Memory B cell (primary cell): ENCODE measurements around the gene BEX3.

Experiments
- ATAC-seq: fragments of 150-1000 bp; cut with Tn5 transposase; 2 replicates; pipeline ENCODE4 v1.10.0; 2021; ENCODE audit warnings: low read depth, mild to moderate bottlenecking, moderate library complexity
- DNase-seq, 2 donors: peaks; one replicate each; pipeline ENCODE4 v3.0.0; 2022; ENCODE audit warnings: low spot score in 2 of 2
- H3K27ac Mint-ChIP-seq: one replicate; pipeline ENCODE4 v1.8.0; 2022; ENCODE audit warnings: mild to moderate bottlenecking, moderate library complexity, mixed read lengths
- H3K27me3 Mint-ChIP-seq: one replicate; pipeline ENCODE4 v1.8.0; 2022; ENCODE audit warnings: mixed read lengths
- H3K36me3 Mint-ChIP-seq: one replicate; pipeline ENCODE4 v1.8.0; 2022; ENCODE audit warnings: mild to moderate bottlenecking, mixed read lengths
- H3K4me1 Mint-ChIP-seq: one replicate; pipeline ENCODE4 v1.8.0; 2022; ENCODE audit warnings: mixed read lengths
- H3K4me3 Mint-ChIP-seq: one replicate; pipeline ENCODE4 v1.8.0; 2022; ENCODE audit warnings: mild to moderate bottlenecking, moderate library complexity, mixed read lengths
- H3K9me3 Mint-ChIP-seq: one replicate; pipeline ENCODE4 v1.8.0; 2022; ENCODE audit warnings: mixed read lengths

Gene BEX3

DNA sequence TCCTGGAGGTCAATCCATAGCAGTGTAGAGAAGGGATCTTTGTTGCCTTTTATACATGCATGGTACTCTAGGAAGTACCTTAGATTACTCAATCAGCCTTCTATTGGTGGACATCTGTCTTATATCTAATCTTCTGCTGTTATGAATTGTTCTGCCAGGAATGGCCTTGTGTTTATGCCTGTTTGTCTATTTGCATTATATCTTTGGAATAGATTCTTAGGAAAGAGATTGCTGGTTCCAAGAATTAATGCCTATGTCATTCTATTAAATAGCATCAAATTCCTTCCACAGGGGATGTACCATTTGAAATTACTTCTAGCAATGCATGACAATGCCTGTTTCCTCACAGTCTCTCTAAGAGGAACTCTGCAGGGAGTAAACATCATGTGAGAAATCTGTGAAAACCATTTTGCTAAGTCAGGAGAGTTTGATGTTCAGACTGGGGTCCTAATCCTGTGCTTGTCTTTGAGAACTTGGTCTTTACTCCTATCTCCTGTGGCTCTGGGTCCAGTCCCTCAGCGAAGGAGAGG is 42.5 kb downstream of the BEX3 start:
- H3K9me3 Mint-ChIP-seq = no peaks in the 10 kb centered on the region
- no peaks in the 10 kb centered on the region for H3K4me1 Mint-ChIP-seq
- H3K36me3 Mint-ChIP-seq = no peaks in the 10 kb centered on the region
- no peaks in the 10 kb centered on the region for H3K27me3 Mint-ChIP-seq
- DNase-seq = no peak
- H3K27ac Mint-ChIP-seq = no peak overlapping the region
- ATAC-seq = no peak
- no peak overlapping the region for H3K4me3 Mint-ChIP-seq

DNA sequence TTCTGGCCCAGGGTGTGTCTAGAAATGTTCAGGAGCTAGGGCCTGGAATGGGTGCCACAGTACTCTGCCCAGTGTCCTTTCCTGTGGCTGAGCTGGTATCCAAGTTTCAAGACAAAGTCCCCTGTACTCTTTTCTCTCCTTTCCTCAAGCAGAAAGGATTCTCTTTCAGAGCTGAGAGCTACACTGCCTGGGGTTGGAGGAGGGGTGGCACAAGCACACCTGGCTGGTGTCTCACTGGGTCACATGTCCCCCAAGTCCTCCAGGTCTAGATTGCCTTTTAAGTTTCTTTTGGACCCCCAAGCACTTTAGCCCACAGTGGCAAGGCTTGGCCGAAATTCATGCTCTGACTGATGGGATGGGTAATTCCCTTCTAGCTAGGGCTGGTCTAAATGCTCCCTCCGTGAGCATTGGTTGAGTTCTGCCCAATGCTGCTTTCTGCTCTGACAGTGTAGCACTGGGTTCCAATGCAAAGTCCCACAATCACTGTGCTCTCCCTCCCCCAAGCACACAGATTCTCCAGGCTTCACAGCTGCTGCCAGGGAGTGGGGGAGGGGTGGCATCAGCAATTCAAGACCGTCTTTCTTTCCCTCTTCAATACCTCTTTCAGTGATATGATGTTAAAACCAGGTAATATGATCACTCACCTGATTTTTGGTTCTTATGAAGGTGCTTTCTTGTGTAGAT is 47.8 kb downstream of the BEX3 start:
- DNase-seq (no peak), ATAC-seq (no peak)
- no peak overlapping the region for H3K4me3 Mint-ChIP-seq
- H3K4me1 Mint-ChIP-seq = no peaks in the 10 kb centered on the region
- no peaks in the 10 kb centered on the region for H3K27me3 Mint-ChIP-seq
- H3K36me3 Mint-ChIP-seq = no peaks in the 10 kb centered on the region
- no peak overlapping the region for H3K27ac Mint-ChIP-seq
- no peaks in the 10 kb centered on the region for H3K9me3 Mint-ChIP-seq
